ENCODE data around the gene MIGA1.
"Not testable (repeated sequence)": the region's sequence is repeated elsewhere in the genome, so short reads cannot be mapped to it uniquely, and the experiment has no call there.

Gene MIGA1

GRCh38 chr1:77906624-77907023 is 127.2 kb downstream of the MIGA1 start:
- DNase-seq (ENCODE audit: low read depth in 2 of 2, low spot score in 1 of 2), result no peak

- DNase-seq (ENCODE audit: low read depth in 2 of 2, low spot score in 1 of 2), result no peak
Observed at GRCh38 chr1:77910116-77910515, 130.7 kb downstream of the MIGA1 start.

GRCh38 chr1:77918918-77919317 is 139.5 kb downstream of the MIGA1 start:
- not testable (repeated sequence) for DNase-seq (ENCODE audit: low read depth in 2 of 2, low spot score in 1 of 2)

- DNase-seq (ENCODE audit: low read depth in 2 of 2, low spot score in 1 of 2), result no peak
Observed at GRCh38 chr1:77925518-77925917, 146.1 kb downstream of the MIGA1 start.

- no peak for DNase-seq (ENCODE audit: low read depth in 2 of 2, low spot score in 1 of 2)
Observed at GRCh38 chr1:77925956-77926355, 146.5 kb downstream of the MIGA1 start.

- no peak for DNase-seq (ENCODE audit: low read depth in 2 of 2, low spot score in 1 of 2)
Observed at GRCh38 chr1:77926561-77927357, 147.3 kb downstream of the MIGA1 start.

- DNase-seq (ENCODE audit: low read depth in 2 of 2, low spot score in 1 of 2), result no peak
Observed at GRCh38 chr1:77927414-77927813, 148.0 kb downstream of the MIGA1 start.

Measured in stimulated activated CD8-positive, alpha-beta memory T cell treated with anti-CD3 and anti-CD28 coated beads, Interleukin-4, amount 100 ng/mL, for 4 hours (primary cell).